ENCODE results near the gene MID1. TPM values are rescaled to one million over a fixed set of nuclear protein-coding genes. Genes with fewer than 3 reads are reported as not detected.

The MID1 gene
- total and polyA plus RNA-seq, 4 donors, result 4.3 to 25.8 (median 12.9) TPM

GRCh38 chrX:10414862-10415261, 205.5 kb downstream of the MID1 start:
- H3K9ac ChIP-seq (ENCODE audit: insufficient read depth in 1 of 2, low read length in 2 of 2), result no peak overlapping the region
- WGBS, 2 donors, result 80 to 100% methylated on average over 6 of the region's 6 CpGs
- peaks cover 0 to 12% (median 5%) of the 10 kb centered on the region in 3 donors for H3K27me3 ChIP-seq (ENCODE audit: control insufficient read depth in 3 of 3, insufficient read depth in 3 of 3, low read length in 2 of 3)
- no peak overlapping the region for H3K27ac ChIP-seq (ENCODE audit: low read depth in 1 of 2, low read length in 1 of 2)
- H3K36me3 ChIP-seq (ENCODE audit: control insufficient read depth in 4 of 4, insufficient read depth in 4 of 4, low read length in 4 of 4), result no peaks in the 10 kb centered on the region
- TF ChIP-seq CTCF (IDR thresholded peaks at IDR 0.05; ENCODE audit: control extremely low read depth, extremely low read depth), result no peak
- DNase-seq (no peak), ATAC-seq (ENCODE audit: insufficient read depth, low FRiP score) (no peak)
- H3K9me3 ChIP-seq (ENCODE audit: control insufficient read depth in 4 of 4, insufficient read depth in 3 of 4, low read length in 3 of 4), result peaks cover 0 to 4% (median 0%) of the 10 kb centered on the region in 4 donors
- no peak overlapping the region for H3K4me3 ChIP-seq
- no peaks in the 10 kb centered on the region for H3K4me1 ChIP-seq (ENCODE audit: control insufficient read depth in 5 of 5, insufficient read depth in 5 of 5, low read length in 5 of 5)

GRCh38 chrX:10414156-10414824, 206.1 kb downstream of the MID1 start:
- H3K4me3 ChIP-seq, result no peak overlapping the region
- no peak for TF ChIP-seq CTCF (IDR thresholded peaks at IDR 0.05; ENCODE audit: control extremely low read depth, extremely low read depth)
- DNase-seq (no peak), ATAC-seq (ENCODE audit: insufficient read depth, low FRiP score) (no peak)
- peaks cover 0 to 4% (median 0%) of the 10 kb centered on the region in 4 donors for H3K9me3 ChIP-seq (ENCODE audit: control insufficient read depth in 4 of 4, insufficient read depth in 3 of 4, low read length in 3 of 4)
- no peaks in the 10 kb centered on the region for H3K36me3 ChIP-seq (ENCODE audit: control insufficient read depth in 4 of 4, insufficient read depth in 4 of 4, low read length in 4 of 4)
- no peak overlapping the region for H3K27ac ChIP-seq (ENCODE audit: low read depth in 1 of 2, low read length in 1 of 2)
- H3K9ac ChIP-seq (ENCODE audit: insufficient read depth in 1 of 2, low read length in 2 of 2), result no peak overlapping the region
- WGBS, 2 donors, result 89 to 94% methylated on average over 9 of the region's 9 CpGs
- peaks cover 0 to 12% (median 5%) of the 10 kb centered on the region in 3 donors for H3K27me3 ChIP-seq (ENCODE audit: control insufficient read depth in 3 of 3, insufficient read depth in 3 of 3, low read length in 2 of 3)
- H3K4me1 ChIP-seq (ENCODE audit: control insufficient read depth in 5 of 5, insufficient read depth in 5 of 5, low read length in 5 of 5), result no peaks in the 10 kb centered on the region

- H3K4me1 ChIP-seq (ENCODE audit: control insufficient read depth in 5 of 5, insufficient read depth in 5 of 5, low read length in 5 of 5), result no peaks in the 10 kb centered on the region
- no peak for TF ChIP-seq CTCF (IDR thresholded peaks at IDR 0.05; ENCODE audit: control extremely low read depth, extremely low read depth)
Observed at GRCh38 chrX:10404436-10404835, 215.9 kb downstream of the MID1 start.

GRCh38 chrX:10401239-10401638, 219.1 kb downstream of the MID1 start:
- Histone ChIP-seq H3K9ac (ENCODE audit: insufficient read depth in 1 of 2, low read length in 2 of 2) (no peak overlapping the region), H3K9me3 (ENCODE audit: control insufficient read depth in 4 of 4, insufficient read depth in 3 of 4, low read length in 3 of 4) (no peaks in the 10 kb centered on the region), H3K27me3 (ENCODE audit: control insufficient read depth in 3 of 3, insufficient read depth in 3 of 3, low read length in 2 of 3) (peaks cover 0 to 3% (median 2%) of the 10 kb centered on the region in 3 donors), H3K27ac (ENCODE audit: low read depth in 1 of 2, low read length in 1 of 2) (no peak overlapping the region), H3K4me1 (ENCODE audit: control insufficient read depth in 5 of 5, insufficient read depth in 5 of 5, low read length in 5 of 5) (no peaks in the 10 kb centered on the region), H3K36me3 (ENCODE audit: control insufficient read depth in 4 of 4, insufficient read depth in 4 of 4, low read length in 4 of 4) (no peaks in the 10 kb centered on the region), H3K4me3 (no peak overlapping the region)
- WGBS, 2 donors, result 49 to 78% methylated on average over 1 of the region's 1 CpG
- ATAC-seq (ENCODE audit: insufficient read depth, low FRiP score), result no peak
- no peak for TF ChIP-seq CTCF (IDR thresholded peaks at IDR 0.05; ENCODE audit: control extremely low read depth, extremely low read depth)
- no peak for DNase-seq

More at GRCh38 chrX:10404436-10404835, 215.9 kb downstream of the MID1 start:
- Histone ChIP-seq H3K9me3 (ENCODE audit: control insufficient read depth in 4 of 4, insufficient read depth in 3 of 4, low read length in 3 of 4) (no peaks in the 10 kb centered on the region), H3K27me3 (ENCODE audit: control insufficient read depth in 3 of 3, insufficient read depth in 3 of 3, low read length in 2 of 3) (peaks cover 0 to 5% (median 2%) of the 10 kb centered on the region in 3 donors), H3K4me3 (no peak overlapping the region), H3K27ac (ENCODE audit: low read depth in 1 of 2, low read length in 1 of 2) (no peak overlapping the region), H3K9ac (ENCODE audit: insufficient read depth in 1 of 2, low read length in 2 of 2) (no peak overlapping the region), H3K36me3 (ENCODE audit: control insufficient read depth in 4 of 4, insufficient read depth in 4 of 4, low read length in 4 of 4) (no peaks in the 10 kb centered on the region)
- ATAC-seq (ENCODE audit: insufficient read depth, low FRiP score) (no peak), DNase-seq (no peak)
